Measurements from ENCODE around the gene SLC35D3.
"Not testable (repeated sequence)": the region's sequence is repeated elsewhere in the genome, so short reads cannot be mapped to it uniquely, and the experiment has no call there.

Gene SLC35D3

GRCh38 chr6:136964398-136964797 is 42.3 kb downstream of the SLC35D3 start:
- DNase-seq (ENCODE audit: low spot score): no peak

GRCh38 chr6:136967876-136968752 is 46.0 kb downstream of the SLC35D3 start:
- DNase-seq (ENCODE audit: low spot score): no peak

- DNase-seq (ENCODE audit: low spot score): no peak
Measured at GRCh38 chr6:136968837-136969236, 46.7 kb downstream of the SLC35D3 start.

- DNase-seq (ENCODE audit: low spot score): no peak
Measured at GRCh38 chr6:136969433-136969832, 47.3 kb downstream of the SLC35D3 start.

- DNase-seq (ENCODE audit: low spot score): no peak
Measured at GRCh38 chr6:136969930-136970329, 47.8 kb downstream of the SLC35D3 start.

GRCh38 chr6:136971609-136972008 is 49.5 kb downstream of the SLC35D3 start:
- no peak for DNase-seq (ENCODE audit: low spot score)

GRCh38 chr6:136973781-136974180 is 51.7 kb downstream of the SLC35D3 start:
- DNase-seq (ENCODE audit: low spot score): not testable (repeated sequence)
